Type B pancreatic cell (in vitro differentiated cells): Measurements from ENCODE around the gene CARS2. TPM values are rescaled to one million over a fixed set of nuclear protein-coding genes. Genes with fewer than 3 reads are reported as not detected.
"Not testable (repeated sequence)": the region's sequence is repeated elsewhere in the genome, so short reads cannot be mapped to it uniquely, and the experiment has no call there.

Experiments used
- DNase-seq: peaks from one replicate; pipeline ENCODE4 v3.0.0; 2021; ENCODE audit warnings: mixed read lengths; ENCODE audit not compliant: unreplicated experiment; ENCODE audit errors: extremely low spot score
- H3K27ac Mint-ChIP-seq: 2 replicates; pipeline ENCODE4 v1.8.0; 2021; ENCODE audit warnings: mild to moderate bottlenecking, mixed read lengths
- H3K27me3 Mint-ChIP-seq: 2 replicates; pipeline ENCODE4 v1.8.0; 2021; ENCODE audit warnings: mixed read lengths
- H3K36me3 Mint-ChIP-seq: 2 replicates; pipeline ENCODE4 v1.8.0; 2021; ENCODE audit warnings: mixed read lengths
- H3K4me1 Mint-ChIP-seq: one replicate; pipeline ENCODE4 v1.8.0; 2021; ENCODE audit warnings: mixed read lengths; ENCODE audit not compliant: unreplicated experiment
- H3K4me3 Mint-ChIP-seq: 2 replicates; pipeline ENCODE4 v1.8.0; 2021; ENCODE audit warnings: mild to moderate bottlenecking, mixed read lengths
- H3K9me3 Mint-ChIP-seq: 2 replicates; pipeline ENCODE4 v1.8.0; 2021; ENCODE audit warnings: mixed read lengths
- total RNA-seq: library from RNA; stranded (reverse); gene quantifications from 2 replicates; pipeline ENCODE4 v1.2.1, GENCODE V29; 2021; ENCODE audit warnings: low replicate concordance
- TF ChIP-seq, protein P1 (sequence below): fragments of 200-600 bp; sonication (generic); conservative IDR thresholded peaks from 2 replicates; pipeline ENCODE4 v1.5.0; 2021; ENCODE audit warnings: antibody characterized with exemption, mild to moderate bottlenecking

CARS2 gene
- total RNA-seq, 1 donor from 2014 or later, result 73.4 TPM

DNA sequence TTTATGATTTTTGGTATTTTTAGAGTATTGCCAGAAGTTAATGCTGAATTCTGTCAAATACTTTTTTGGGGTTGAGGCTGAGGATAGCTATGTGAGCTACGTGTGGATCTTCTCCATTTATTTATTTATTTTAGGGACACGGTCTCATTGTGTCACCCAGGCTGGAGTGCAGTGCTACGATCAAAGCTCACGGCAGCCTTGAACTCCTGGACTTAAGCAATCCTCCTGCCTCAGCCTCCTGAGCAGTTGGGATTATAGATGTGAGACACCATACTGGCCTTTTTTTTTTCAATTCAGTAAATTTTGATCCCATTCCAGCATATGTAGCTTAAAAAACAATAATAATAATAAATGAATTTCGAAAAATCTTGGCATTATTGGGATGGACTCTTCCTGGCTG lies 28.6 kb upstream of the CARS2 start:
- Mint-ChIP-seq H3K36me3 (peaks cover under 1% of the 10 kb centered on the region), H3K27me3 (no peaks in the 10 kb centered on the region), H3K4me3 (no peak overlapping the region), H3K9me3 (no peaks in the 10 kb centered on the region), H3K27ac (no peak overlapping the region), H3K4me1 (no peaks in the 10 kb centered on the region)
- no peak for DNase-seq
- TF ChIP-seq, protein P1, sequence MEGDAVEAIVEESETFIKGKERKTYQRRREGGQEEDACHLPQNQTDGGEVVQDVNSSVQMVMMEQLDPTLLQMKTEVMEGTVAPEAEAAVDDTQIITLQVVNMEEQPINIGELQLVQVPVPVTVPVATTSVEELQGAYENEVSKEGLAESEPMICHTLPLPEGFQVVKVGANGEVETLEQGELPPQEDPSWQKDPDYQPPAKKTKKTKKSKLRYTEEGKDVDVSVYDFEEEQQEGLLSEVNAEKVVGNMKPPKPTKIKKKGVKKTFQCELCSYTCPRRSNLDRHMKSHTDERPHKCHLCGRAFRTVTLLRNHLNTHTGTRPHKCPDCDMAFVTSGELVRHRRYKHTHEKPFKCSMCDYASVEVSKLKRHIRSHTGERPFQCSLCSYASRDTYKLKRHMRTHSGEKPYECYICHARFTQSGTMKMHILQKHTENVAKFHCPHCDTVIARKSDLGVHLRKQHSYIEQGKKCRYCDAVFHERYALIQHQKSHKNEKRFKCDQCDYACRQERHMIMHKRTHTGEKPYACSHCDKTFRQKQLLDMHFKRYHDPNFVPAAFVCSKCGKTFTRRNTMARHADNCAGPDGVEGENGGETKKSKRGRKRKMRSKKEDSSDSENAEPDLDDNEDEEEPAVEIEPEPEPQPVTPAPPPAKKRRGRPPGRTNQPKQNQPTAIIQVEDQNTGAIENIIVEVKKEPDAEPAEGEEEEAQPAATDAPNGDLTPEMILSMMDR, result no peak

DNA sequence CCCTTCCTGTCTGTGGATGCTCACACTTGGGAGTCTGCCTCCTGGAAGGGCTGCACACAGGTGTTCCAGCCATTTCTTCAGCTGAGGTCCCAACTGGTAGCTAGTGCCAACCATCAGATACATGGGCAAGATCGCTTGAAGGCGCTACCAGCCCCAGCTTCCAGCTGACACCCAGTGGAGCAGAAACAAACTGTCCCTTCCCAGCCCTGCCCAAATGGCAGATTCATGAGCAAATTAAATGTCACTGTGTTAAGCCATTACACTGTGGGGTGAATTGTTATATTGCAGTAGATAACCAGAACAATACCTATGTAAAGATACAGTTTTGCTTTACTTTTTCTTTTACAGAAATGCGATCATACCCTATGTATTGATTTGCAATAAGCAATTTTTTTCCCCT lies 25.2 kb upstream of the CARS2 start:
- no peak overlapping the region for H3K27ac Mint-ChIP-seq
- no peak overlapping the region for H3K4me3 Mint-ChIP-seq
- DNase-seq, result no peak
- H3K4me1 Mint-ChIP-seq, result peaks cover 4% of the 10 kb centered on the region
- peaks cover 9% of the 10 kb centered on the region for H3K36me3 Mint-ChIP-seq
- TF ChIP-seq, protein P1, result no peak
- H3K27me3 Mint-ChIP-seq, result no peaks in the 10 kb centered on the region
- H3K9me3 Mint-ChIP-seq, result no peaks in the 10 kb centered on the region

- Mint-ChIP-seq H3K27me3 (no peaks in the 10 kb centered on the region), H3K9me3 (no peaks in the 10 kb centered on the region), H3K4me1 (peaks cover 11% of the 10 kb centered on the region), H3K27ac (no peak overlapping the region), H3K4me3 (no peak overlapping the region), H3K36me3 (peaks cover 11% of the 10 kb centered on the region)
- TF ChIP-seq, protein P1, result no peak
- DNase-seq, result no peak
These were observed 20.8 kb upstream of the CARS2 start for GRCh38 chr13:110726726-110727125.

GRCh38 chr13:110726153-110726552 lies 20.2 kb upstream of the CARS2 start:
- not testable (repeated sequence) for H3K9me3 Mint-ChIP-seq, H3K27ac Mint-ChIP-seq, H3K4me3 Mint-ChIP-seq, H3K27me3 Mint-ChIP-seq, DNase-seq
- peaks cover 11% of the 10 kb centered on the region for H3K4me1 Mint-ChIP-seq
- peaks cover 12% of the 10 kb centered on the region for H3K36me3 Mint-ChIP-seq

GRCh38 chr13:110723598-110723997 lies 17.7 kb upstream of the CARS2 start:
- Mint-ChIP-seq H3K4me3 (no peak overlapping the region), H3K27me3 (no peaks in the 10 kb centered on the region), H3K4me1 (peaks cover 6% of the 10 kb centered on the region), H3K27ac (no peak overlapping the region), H3K36me3 (peaks cover 11% of the 10 kb centered on the region), H3K9me3 (no peaks in the 10 kb centered on the region)
- TF ChIP-seq, protein P1, result no peak
- no peak for DNase-seq

GRCh38 chr13:110722971-110723370 lies 17.1 kb upstream of the CARS2 start:
- Mint-ChIP-seq H3K9me3 (no peaks in the 10 kb centered on the region), H3K27me3 (no peaks in the 10 kb centered on the region), H3K36me3 (peaks cover 11% of the 10 kb centered on the region), H3K4me3 (no peak overlapping the region), H3K27ac (no peak overlapping the region), H3K4me1 (peaks cover 9% of the 10 kb centered on the region)
- DNase-seq, result no peak
- TF ChIP-seq, protein P1, result no peak
